ENCODE measurements around the gene ANXA4. TPM values are rescaled to one million over a fixed set of nuclear protein-coding genes. Genes with fewer than 3 reads are reported as not detected.
"Not testable (repeated sequence)": the region's sequence is repeated elsewhere in the genome, so short reads cannot be mapped to it uniquely, and the experiment has no call there.

The ANXA4 gene
- total and polyA plus RNA-seq, 2 experiments from 2014 or later, result 6.7 to 11.5 TPM

DNA sequence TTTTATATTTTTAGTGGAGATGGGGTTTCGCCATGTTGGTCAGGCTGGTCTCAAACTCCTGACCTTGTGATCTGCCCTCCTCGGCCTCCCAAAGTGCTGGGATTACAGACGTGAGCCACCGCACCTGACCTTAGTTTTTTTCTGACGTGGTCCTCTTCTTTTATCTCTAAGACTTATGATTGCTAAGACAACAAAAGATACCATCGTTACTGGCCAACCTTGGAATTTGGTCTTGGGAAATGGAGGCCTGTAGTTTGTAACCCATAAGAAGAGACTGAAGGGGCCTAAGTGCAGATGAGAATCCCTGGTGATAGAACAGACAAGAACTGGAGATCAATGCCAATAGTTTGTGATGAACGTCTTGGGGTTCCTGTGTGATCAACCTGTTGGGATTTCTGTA is 21.9 kb downstream of the ANXA4 start:
- not testable (repeated sequence) for H3K9me3 Mint-ChIP-seq; H3K4me2 ChIP-seq; H2AFZ ChIP-seq; H3K9me2 ChIP-seq (ENCODE audit: insufficient read depth); H3K27me3 Mint-ChIP-seq (ENCODE audit: insufficient read depth, low read depth, poor library complexity); H3K4me1 ChIP-seq (ENCODE audit: insufficient read depth); H3K36me3 Mint-ChIP-seq (ENCODE audit: low read depth); H3K36me3 ChIP-seq (ENCODE audit: insufficient read depth); H3F3A ChIP-seq (replicated peaks; ENCODE audit: low read depth); H3K27me3 ChIP-seq (ENCODE audit: insufficient read depth); H3K27ac ChIP-seq (ENCODE audit: low read depth); H3K4me3 ChIP-seq; H3K27ac Mint-ChIP-seq; DNase-seq (ENCODE audit: low spot score); ATAC-seq; H3K4me3 Mint-ChIP-seq; H3K79me2 ChIP-seq (replicated peaks; ENCODE audit: insufficient read depth); H4K20me1 ChIP-seq (replicated peaks; ENCODE audit: insufficient read depth); H3K4me1 Mint-ChIP-seq

DNA sequence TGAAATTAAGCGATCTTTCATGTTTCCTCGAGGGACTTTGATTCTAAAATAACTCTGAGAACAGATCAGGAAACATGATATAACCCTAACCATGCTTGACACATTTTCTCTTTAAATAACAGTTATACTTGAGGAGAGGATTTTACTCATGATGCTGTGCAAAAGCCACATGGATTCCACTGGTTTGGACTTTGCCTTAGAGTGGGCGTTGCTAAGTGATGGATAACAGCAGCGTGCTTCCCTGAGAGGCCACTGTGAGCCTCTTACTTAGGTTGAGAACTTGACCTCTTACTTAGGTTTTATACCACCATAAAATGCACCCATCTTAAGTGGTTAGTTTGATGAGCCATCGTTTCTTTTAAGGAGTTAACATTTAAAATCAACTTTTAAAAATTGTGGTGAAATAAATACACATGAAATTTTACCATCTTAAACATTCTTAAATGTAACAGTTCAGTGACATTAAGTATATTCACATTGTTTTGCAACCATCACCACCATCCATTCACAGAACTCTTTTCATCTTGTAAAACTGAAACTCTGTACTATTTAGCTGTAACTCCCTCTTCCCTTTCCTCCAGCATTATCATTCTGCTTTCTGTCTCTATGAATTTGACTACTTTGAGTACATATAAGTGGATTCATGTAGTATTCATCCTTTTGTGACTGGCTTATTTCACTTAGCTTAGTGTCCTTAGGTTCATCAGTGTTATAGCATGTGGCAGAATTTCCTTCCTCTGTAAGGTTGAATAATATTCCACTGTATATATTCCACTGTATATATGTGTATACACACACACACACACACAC is 22.6 kb downstream of the ANXA4 start:
- H4K20me1 ChIP-seq (replicated peaks; ENCODE audit: insufficient read depth), result no peaks in the 10 kb centered on the region
- no peaks in the 10 kb centered on the region for H3K27me3 ChIP-seq (ENCODE audit: insufficient read depth)
- no peaks in the 10 kb centered on the region for H3K9me2 ChIP-seq (ENCODE audit: insufficient read depth)
- no peak overlapping the region for H3K4me2 ChIP-seq
- H3K36me3 ChIP-seq (ENCODE audit: insufficient read depth), result no peaks in the 10 kb centered on the region
- no peak overlapping the region for H3K4me3 Mint-ChIP-seq
- H3F3A ChIP-seq (replicated peaks; ENCODE audit: low read depth), result no peaks in the 10 kb centered on the region
- TF ChIP-seq STAT1 (IDR thresholded peaks at IDR 0.05; ENCODE audit: unreplicated experiment) (no peak), NANOG (IDR thresholded peaks at IDR 0.05; ENCODE audit: borderline replicate concordance) (no peak), ZNF331 (CRISPR knock-in tag; IDR thresholded peaks at IDR 0.05; ENCODE audit: low read depth) (no peak)
- TF ChIP-seq, protein P1, sequence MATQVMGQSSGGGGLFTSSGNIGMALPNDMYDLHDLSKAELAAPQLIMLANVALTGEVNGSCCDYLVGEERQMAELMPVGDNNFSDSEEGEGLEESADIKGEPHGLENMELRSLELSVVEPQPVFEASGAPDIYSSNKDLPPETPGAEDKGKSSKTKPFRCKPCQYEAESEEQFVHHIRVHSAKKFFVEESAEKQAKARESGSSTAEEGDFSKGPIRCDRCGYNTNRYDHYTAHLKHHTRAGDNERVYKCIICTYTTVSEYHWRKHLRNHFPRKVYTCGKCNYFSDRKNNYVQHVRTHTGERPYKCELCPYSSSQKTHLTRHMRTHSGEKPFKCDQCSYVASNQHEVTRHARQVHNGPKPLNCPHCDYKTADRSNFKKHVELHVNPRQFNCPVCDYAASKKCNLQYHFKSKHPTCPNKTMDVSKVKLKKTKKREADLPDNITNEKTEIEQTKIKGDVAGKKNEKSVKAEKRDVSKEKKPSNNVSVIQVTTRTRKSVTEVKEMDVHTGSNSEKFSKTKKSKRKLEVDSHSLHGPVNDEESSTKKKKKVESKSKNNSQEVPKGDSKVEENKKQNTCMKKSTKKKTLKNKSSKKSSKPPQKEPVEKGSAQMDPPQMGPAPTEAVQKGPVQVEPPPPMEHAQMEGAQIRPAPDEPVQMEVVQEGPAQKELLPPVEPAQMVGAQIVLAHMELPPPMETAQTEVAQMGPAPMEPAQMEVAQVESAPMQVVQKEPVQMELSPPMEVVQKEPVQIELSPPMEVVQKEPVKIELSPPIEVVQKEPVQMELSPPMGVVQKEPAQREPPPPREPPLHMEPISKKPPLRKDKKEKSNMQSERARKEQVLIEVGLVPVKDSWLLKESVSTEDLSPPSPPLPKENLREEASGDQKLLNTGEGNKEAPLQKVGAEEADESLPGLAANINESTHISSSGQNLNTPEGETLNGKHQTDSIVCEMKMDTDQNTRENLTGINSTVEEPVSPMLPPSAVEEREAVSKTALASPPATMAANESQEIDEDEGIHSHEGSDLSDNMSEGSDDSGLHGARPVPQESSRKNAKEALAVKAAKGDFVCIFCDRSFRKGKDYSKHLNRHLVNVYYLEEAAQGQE (IDR thresholded peaks at IDR 0.05; ENCODE audit: unreplicated experiment), result no peak
- TF ChIP-seq, protein P2, sequence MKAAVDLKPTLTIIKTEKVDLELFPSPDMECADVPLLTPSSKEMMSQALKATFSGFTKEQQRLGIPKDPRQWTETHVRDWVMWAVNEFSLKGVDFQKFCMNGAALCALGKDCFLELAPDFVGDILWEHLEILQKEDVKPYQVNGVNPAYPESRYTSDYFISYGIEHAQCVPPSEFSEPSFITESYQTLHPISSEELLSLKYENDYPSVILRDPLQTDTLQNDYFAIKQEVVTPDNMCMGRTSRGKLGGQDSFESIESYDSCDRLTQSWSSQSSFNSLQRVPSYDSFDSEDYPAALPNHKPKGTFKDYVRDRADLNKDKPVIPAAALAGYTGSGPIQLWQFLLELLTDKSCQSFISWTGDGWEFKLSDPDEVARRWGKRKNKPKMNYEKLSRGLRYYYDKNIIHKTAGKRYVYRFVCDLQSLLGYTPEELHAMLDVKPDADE (IDR thresholded peaks at IDR 0.05), result no peak
- TF ChIP-seq, protein P3, sequence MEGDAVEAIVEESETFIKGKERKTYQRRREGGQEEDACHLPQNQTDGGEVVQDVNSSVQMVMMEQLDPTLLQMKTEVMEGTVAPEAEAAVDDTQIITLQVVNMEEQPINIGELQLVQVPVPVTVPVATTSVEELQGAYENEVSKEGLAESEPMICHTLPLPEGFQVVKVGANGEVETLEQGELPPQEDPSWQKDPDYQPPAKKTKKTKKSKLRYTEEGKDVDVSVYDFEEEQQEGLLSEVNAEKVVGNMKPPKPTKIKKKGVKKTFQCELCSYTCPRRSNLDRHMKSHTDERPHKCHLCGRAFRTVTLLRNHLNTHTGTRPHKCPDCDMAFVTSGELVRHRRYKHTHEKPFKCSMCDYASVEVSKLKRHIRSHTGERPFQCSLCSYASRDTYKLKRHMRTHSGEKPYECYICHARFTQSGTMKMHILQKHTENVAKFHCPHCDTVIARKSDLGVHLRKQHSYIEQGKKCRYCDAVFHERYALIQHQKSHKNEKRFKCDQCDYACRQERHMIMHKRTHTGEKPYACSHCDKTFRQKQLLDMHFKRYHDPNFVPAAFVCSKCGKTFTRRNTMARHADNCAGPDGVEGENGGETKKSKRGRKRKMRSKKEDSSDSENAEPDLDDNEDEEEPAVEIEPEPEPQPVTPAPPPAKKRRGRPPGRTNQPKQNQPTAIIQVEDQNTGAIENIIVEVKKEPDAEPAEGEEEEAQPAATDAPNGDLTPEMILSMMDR (conservative IDR thresholded peaks at IDR 0.05; ENCODE audit: low read depth in 2 of 2), result no peak
- H3K27ac ChIP-seq (ENCODE audit: low read depth), result no peak overlapping the region
- DNase-seq (ENCODE audit: low spot score), result no peak
- H3K9me3 Mint-ChIP-seq, result no peaks in the 10 kb centered on the region
- no peak for ATAC-seq
- no peak overlapping the region for H3K4me3 ChIP-seq
- H3K4me1 Mint-ChIP-seq, result no peaks in the 10 kb centered on the region; the same call in 2 of the 3 replicates
- H3K36me3 Mint-ChIP-seq (ENCODE audit: low read depth), result no peaks in the 10 kb centered on the region
- no peaks in the 10 kb centered on the region for H3K79me2 ChIP-seq (replicated peaks; ENCODE audit: insufficient read depth)
- H3K27ac Mint-ChIP-seq, result no peak overlapping the region
- H3K4me1 ChIP-seq (ENCODE audit: insufficient read depth), result no peaks in the 10 kb centered on the region
- H3K27me3 Mint-ChIP-seq (ENCODE audit: insufficient read depth, low read depth, poor library complexity), result no peaks in the 10 kb centered on the region
- no peak overlapping the region for H2AFZ ChIP-seq
